Measurements from ENCODE around the gene ETFB.

The ETFB gene

DNA sequence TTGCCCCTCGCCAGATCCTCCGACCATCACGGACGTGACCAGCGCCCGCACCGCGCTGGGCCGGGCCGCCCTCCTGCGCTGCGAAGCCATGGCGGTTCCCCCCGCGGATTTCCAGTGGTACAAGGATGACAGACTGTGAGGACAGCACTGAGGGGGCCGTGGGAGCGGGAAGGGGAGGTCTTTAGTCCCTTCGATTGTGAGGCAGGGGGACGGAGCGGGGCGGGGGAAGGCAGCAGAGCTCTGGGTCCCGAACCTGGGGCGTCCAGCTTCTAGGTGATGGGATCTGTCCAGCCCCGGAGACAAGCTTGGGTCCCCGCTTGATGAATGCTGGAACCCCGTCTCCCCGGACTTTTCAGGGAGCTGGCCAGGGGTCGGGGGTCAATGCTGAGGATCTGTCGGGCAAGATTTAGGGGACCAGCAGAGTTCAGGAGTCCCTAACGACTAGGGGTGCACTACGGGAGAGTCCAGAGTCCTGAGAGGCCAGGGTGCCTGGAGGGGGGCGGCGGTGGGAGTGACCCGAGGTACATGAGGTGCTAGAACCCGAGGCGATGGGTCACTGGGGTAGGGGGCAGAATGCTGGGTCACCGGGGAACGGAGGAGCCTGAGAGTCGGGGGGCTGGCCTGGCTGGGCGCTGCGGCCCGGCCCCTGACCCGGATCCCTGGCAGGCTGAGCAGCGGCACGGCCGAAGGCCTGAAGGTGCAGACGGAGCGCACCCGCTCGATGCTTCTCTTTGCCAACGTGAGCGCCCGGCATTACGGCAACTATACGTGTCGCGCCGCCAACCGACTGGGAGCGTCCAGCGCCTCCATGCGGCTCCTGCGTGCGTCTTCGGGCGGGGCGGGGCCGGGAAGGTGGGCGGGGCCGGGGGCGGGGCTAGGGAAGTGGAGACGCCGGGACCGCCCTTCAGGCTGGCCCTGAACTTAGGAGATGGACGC, 38.9 kb downstream of the ETFB start:
- DNase-seq (ENCODE audit: low read depth) = no peak

DNA sequence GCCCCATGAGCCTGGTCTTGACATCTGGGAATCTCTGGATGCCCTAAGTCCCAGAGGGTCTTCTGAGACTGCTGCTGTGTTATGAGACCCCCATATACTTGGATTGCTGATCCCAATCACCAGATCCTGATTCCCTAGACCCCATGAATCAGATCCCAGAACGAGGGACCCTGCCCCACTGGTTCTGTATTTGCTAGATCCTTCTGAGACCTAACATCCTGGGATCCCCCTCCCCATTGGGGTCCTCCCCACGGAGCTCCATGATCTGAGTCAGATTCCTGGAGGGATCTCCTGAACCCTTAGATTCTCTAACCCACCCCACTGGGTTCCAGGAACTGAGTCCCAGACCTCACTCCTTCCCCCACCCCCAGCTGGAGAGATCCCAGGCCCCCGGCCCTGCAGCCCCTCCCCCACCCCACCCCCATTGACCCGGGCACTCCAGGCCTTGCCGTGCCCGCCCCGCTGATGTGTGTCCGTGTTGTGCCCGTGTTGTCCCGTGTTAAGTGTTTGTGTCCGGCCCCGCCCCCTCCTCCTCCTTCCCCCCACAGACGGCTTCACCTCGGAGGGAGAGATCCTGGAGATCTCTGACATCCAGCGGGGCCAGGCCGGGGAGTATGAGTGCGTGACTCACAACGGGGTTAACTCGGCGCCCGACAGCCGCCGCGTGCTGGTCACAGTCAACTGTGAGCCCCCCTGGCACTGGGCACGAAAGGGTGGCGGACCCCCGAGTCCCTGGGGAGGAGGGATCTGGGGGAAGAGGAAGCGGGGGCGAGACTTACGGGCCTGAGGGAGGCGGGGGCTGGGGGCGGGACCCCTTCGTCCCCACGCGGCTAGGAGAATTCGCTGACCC, 39.7 kb downstream of the ETFB start:
- no peak for DNase-seq (ENCODE audit: low read depth)

- no peak for DNase-seq (ENCODE audit: low read depth)
These were observed 40.8 kb downstream of the ETFB start for GRCh38 chr19:51325161-51325976.

GRCh38 chr19:51324167-51324481, 42.1 kb downstream of the ETFB start:
- DNase-seq (ENCODE audit: low read depth) = no peak

DNA sequence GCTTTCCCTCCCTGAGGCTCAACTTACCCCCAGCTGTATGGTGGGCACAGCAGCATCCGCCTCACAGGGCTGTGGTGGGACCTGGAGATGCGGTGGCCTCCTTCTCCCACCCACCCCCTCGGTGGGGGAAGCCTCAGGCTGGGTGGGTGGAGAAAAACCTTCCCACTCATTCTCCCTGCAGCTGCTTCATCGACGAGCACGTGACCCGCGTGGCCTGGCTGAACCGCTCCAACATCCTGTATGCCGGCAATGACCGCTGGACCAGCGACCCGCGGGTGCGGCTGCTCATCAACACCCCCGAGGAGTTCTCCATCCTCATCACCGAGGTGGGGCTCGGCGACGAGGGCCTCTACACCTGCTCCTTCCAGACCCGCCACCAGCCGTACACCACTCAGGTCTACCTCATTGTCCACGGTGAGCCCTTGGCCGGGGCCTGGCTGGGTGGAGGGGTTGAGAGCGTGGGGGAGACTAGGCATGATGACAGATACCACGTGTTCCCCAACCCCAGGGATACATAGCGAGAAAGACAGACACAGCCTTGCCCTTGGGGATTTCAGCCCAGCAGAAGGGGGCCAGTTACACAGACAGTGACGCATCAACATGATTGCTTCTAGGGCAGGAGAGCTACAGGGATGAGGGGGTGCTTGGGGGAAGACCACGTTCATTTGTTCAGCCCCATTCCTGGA, 42.6 kb downstream of the ETFB start:
- no peak for DNase-seq (ENCODE audit: low read depth)

GRCh38 chr19:51321799-51322198, 44.4 kb downstream of the ETFB start:
- no peak for DNase-seq (ENCODE audit: low read depth)

- no peak for DNase-seq (ENCODE audit: low read depth)
These were observed 45.9 kb downstream of the ETFB start for GRCh38 chr19:51320280-51320657.

DNA sequence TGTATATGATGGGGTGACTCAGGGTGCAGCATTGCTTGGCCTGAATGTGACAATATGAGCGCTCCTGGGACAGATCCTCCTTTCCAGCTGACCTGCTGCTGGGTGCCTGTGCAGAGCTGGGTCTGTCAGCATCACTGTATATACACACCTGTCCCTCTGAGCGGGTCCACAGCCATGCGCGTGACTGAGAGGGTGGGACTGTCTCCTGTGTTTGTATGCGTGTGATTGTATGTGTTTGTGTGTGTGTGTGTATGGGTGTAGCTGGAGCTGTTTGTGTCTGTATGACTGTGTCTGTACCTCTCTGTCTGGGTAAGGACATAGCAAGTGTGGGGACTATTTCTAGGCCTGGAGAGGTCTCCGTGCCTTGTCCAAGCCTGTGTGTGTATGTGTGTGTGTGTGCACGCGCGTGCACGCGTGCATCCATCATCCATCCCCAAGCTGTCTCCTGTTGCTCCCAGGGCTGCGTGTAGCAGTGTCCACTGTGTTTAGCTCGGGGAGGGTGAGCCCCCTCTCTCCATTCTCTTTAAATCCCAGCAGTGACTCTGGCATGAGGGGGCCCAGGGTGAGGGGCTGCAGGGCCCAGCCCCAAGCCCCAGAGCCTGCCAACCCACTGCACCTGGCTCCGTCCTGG, 46.4 kb downstream of the ETFB start:
- no peak for DNase-seq (ENCODE audit: low read depth)

GRCh38 chr19:51318687-51319648, 47.2 kb downstream of the ETFB start:
- no peak for DNase-seq (ENCODE audit: low read depth)

- no peak for DNase-seq (ENCODE audit: low read depth)
These were observed 48.2 kb downstream of the ETFB start for GRCh38 chr19:51317968-51318367.

DNA sequence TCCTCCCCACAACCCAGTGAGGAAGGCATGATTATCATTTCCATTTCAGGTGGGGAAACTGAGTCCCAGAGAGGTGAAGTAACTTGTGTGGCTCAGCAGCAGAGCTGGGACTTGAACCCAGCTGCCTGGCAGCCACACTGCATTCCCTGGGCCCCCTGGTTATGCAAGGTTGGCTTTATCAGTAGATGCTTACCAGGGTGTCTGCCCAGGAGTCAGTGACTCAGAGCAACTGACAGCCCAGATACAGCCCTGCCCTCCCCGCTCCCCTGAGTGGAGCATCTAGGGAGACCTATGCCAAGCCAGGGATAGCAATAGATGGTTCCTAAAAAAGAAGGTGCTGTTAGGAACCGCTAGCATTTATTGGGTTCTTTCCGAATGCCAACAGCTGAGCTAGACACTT, 48.8 kb downstream of the ETFB start:
- no peak for DNase-seq (ENCODE audit: low read depth)

- DNase-seq (ENCODE audit: low read depth) = no peak
These were observed 49.5 kb downstream of the ETFB start for GRCh38 chr19:51316688-51317087.

DNA sequence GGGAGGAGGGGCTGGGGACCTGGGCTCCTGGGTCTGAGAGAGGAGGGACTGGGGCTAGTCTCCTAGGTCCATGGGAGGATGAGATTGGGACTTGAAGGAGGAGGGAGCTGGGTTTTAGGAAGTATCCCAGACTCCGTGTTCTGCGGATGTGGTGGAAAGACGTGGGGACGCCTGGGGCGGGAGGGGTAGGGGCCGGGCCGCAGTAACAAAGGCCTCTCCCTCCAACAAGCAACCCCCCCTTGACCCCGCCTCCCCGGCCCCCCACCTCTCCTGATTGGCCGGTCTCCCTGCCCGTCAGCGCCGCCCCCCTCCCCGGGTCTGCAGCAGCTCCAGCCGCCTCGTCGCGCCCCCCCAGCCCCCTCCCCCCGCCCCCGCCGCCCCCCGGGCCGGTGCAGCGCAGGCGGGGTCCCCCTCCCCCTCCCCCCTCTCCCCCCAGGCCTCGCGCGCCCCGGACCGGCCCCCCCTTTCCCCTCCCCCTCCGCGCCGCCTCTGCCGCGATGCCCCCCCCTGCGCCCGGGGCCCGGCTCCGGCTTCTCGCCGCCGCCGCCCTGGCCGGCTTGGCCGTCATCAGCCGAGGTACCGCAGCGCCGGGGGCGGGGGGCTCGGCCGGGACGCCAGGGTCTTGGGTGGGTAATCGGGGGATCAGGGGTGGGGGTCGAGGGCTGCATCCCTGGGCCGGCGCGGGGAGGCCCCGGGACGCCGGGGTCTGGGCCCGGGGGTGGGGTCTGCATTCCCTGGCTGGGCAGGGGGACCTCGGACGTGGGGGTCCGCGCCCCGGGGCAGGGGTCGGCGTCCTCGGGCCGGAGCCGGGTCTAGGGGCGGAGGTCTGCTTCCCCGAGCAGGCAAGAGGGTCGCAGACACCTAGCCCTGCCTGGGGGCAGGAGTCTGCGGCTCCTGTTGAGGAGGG, 54.6 kb downstream of the ETFB start, which contains the start of gene IGLON5:
TSS of gene IGLON5 (plus strand) at position 294 of the 907 bp plus-strand sequence. CDS start at position 498, 204 bp downstream.
- no peak for DNase-seq (ENCODE audit: low read depth)

DNA sequence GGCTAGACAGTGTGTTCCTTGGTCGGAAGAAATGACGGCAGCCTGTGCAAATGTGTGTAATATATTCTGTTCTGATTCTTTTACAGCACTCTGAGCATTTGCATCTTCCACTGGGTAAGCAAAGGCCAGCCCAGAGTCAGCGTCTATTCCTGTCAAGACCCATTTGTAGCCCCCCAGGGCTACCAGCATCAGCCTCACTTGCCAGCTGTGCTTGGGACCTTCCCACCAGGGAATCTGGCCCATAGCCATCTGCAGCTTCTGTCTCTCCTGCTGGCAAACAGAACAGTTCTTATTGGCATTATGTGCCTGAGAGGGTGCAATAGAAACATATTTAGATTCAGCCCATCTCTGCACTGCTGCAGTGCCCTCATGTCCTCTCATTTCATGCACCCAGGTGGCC, 60.7 kb downstream of the ETFB start:
- no peak for DNase-seq (ENCODE audit: low read depth)

GRCh38 chr19:51301266-51301665, 64.9 kb downstream of the ETFB start:
- DNase-seq (ENCODE audit: low read depth) = no peak

GRCh38 chr19:51297406-51297805, 68.8 kb downstream of the ETFB start:
- DNase-seq (ENCODE audit: low read depth) = no peak

- DNase-seq (ENCODE audit: low read depth) = no peak
These were observed 69.7 kb downstream of the ETFB start for GRCh38 chr19:51296336-51297093.

Data from stimulated activated CD8-positive, alpha-beta memory T cell treated with anti-CD3 and anti-CD28 coated beads, Interleukin-15, amount 100 ng/mL, for 1 hour (primary cell).